SJSA1 (cell line): ENCODE measurements around the gene VAT1L. TPM values are rescaled to one million over a fixed set of nuclear protein-coding genes. Genes with fewer than 3 reads are reported as not detected.

ENCODE experiments used
- DNase-seq, 2 experiments: peaks; one replicate each; pipeline ENCODE4 v3.0.0-alpha.2; 2015 to 2020; ENCODE audit warnings: low spot score in 2 of 2, low read depth in 1 of 2
- H3K27ac ChIP-seq: fragments of 250-450 bp; sonication (Bioruptor Pico); 2 replicates; pipeline ENCODE4 v1.5.1; 2020; ENCODE audit warnings: mild to moderate bottlenecking, moderate library complexity
- H3K27me3 ChIP-seq: fragments of 250-450 bp; sonication (Bioruptor Pico); replicated peaks from 2 replicates; pipeline ENCODE4 v1.5.1; 2020; ENCODE audit warnings: mild to moderate bottlenecking, moderate library complexity
- H3K36me3 ChIP-seq: fragments of 250-450 bp; sonication (Bioruptor Pico); 2 replicates; pipeline ENCODE4 v1.5.1; 2020; ENCODE audit warnings: mild to moderate bottlenecking
- H3K4me1 ChIP-seq: fragments of 250-450 bp; sonication (Bioruptor Pico); replicated peaks from 2 replicates; pipeline ENCODE4 v1.6.1; 2021; ENCODE audit warnings: mild to moderate bottlenecking
- H3K4me3 ChIP-seq: fragments of 250-450 bp; sonication (Bioruptor Pico); 2 replicates; pipeline ENCODE4 v1.5.1; 2020; ENCODE audit warnings: mild to moderate bottlenecking
- H3K9me3 ChIP-seq: fragments of 250-450 bp; sonication (Bioruptor Pico); replicated peaks from 2 replicates; pipeline ENCODE4 v1.5.1; 2020; ENCODE audit warnings: mild to moderate bottlenecking
- total RNA-seq: library from RNA; depleted of rRNA; stranded (reverse); fragments of >200 nt; shearing (Covaris generic); gene quantifications from 2 replicates; pipeline ENCODE4 v1.2.3, GENCODE V29; 2014

The VAT1L gene
- total RNA-seq, 1 experiment from 2014 or later: 0.24 TPM

- no peak for DNase-seq
- H3K27me3 ChIP-seq: no peaks in the 10 kb centered on the region
- no peaks in the 10 kb centered on the region for H3K36me3 ChIP-seq
- no peak overlapping the region for H3K27ac ChIP-seq
- no peak overlapping the region for H3K4me3 ChIP-seq
- no peaks in the 10 kb centered on the region for H3K4me1 ChIP-seq
- H3K9me3 ChIP-seq: no peaks in the 10 kb centered on the region; the same call in 1 of the 2 replicates
Observed at GRCh38 chr16:77762262-77762661, 26.1 kb upstream of the VAT1L start.

GRCh38 chr16:77763994-77764393 is 24.4 kb upstream of the VAT1L start:
- no peak for DNase-seq
- Histone ChIP-seq H3K27me3 (no peaks in the 10 kb centered on the region), H3K4me3 (no peak overlapping the region), H3K36me3 (no peaks in the 10 kb centered on the region), H3K4me1 (no peaks in the 10 kb centered on the region), H3K9me3 (no peaks in the 10 kb centered on the region; the same call in 1 of the 2 replicates), H3K27ac (no peak overlapping the region)

- Histone ChIP-seq H3K4me3 (no peak overlapping the region), H3K27me3 (no peaks in the 10 kb centered on the region), H3K9me3 (no peaks in the 10 kb centered on the region; the same call in 1 of the 2 replicates), H3K27ac (no peak overlapping the region), H3K4me1 (no peaks in the 10 kb centered on the region), H3K36me3 (no peaks in the 10 kb centered on the region)
- no peak for DNase-seq
Observed at GRCh38 chr16:77767211-77767610, 21.2 kb upstream of the VAT1L start.

- Histone ChIP-seq H3K27ac (no peak overlapping the region), H3K4me1 (no peaks in the 10 kb centered on the region), H3K4me3 (no peak overlapping the region), H3K27me3 (no peaks in the 10 kb centered on the region), H3K9me3 (no peaks in the 10 kb centered on the region; the same call in 1 of the 2 replicates), H3K36me3 (no peaks in the 10 kb centered on the region)
- DNase-seq: no peak
Observed at GRCh38 chr16:77767826-77768225, 20.5 kb upstream of the VAT1L start.

- H3K4me1 ChIP-seq: peaks cover 22% of the 10 kb centered on the region
Observed at GRCh38 chr16:77775911-77776909, 12.2 kb upstream of the VAT1L start.

GRCh38 chr16:77777745-77778144 is 10.6 kb upstream of the VAT1L start:
- H3K4me1 ChIP-seq: peaks cover 23% of the 10 kb centered on the region
- no peak overlapping the region for H3K27ac ChIP-seq
- no peaks in the 10 kb centered on the region for H3K9me3 ChIP-seq
- no peak for DNase-seq
- no peaks in the 10 kb centered on the region for H3K36me3 ChIP-seq
- no peaks in the 10 kb centered on the region for H3K27me3 ChIP-seq
- no peak overlapping the region for H3K4me3 ChIP-seq

More at GRCh38 chr16:77775911-77776909, 12.2 kb upstream of the VAT1L start:
- no peaks in the 10 kb centered on the region for H3K36me3 ChIP-seq
- H3K9me3 ChIP-seq: no peaks in the 10 kb centered on the region
- H3K27me3 ChIP-seq: no peaks in the 10 kb centered on the region
- DNase-seq: peak in 1 of 2 experiments; percentile 45
- H3K27ac ChIP-seq: no peak overlapping the region
- H3K4me3 ChIP-seq: no peak overlapping the region

- no peaks in the 10 kb centered on the region for H3K9me3 ChIP-seq
- no peaks in the 10 kb centered on the region for H3K27me3 ChIP-seq
- H3K4me3 ChIP-seq: no peak overlapping the region
- peak; percentile 85 to 95 for DNase-seq
- peak overlapping the region; percentile 66 for H3K27ac ChIP-seq
- H3K4me1 ChIP-seq: peaks cover 23% of the 10 kb centered on the region
- no peaks in the 10 kb centered on the region for H3K36me3 ChIP-seq
Observed at GRCh38 chr16:77780378-77780837, 8.0 kb upstream of the VAT1L start.

GRCh38 chr16:77781091-77781490 is 7.3 kb upstream of the VAT1L start:
- Histone ChIP-seq H3K4me1 (peaks cover 19% of the 10 kb centered on the region), H3K9me3 (no peaks in the 10 kb centered on the region), H3K4me3 (no peak overlapping the region), H3K27me3 (peaks cover 4% of the 10 kb centered on the region; the same call in 1 of the 2 replicates), H3K27ac (peak overlapping the region; percentile 40), H3K36me3 (no peaks in the 10 kb centered on the region)
- DNase-seq: peak in 1 of 2 experiments; percentile 12

GRCh38 chr16:77782694-77783093 is 5.7 kb upstream of the VAT1L start:
- Histone ChIP-seq H3K36me3 (no peaks in the 10 kb centered on the region), H3K27ac (no peak overlapping the region), H3K4me1 (peaks cover 18% of the 10 kb centered on the region), H3K4me3 (no peak overlapping the region), H3K9me3 (no peaks in the 10 kb centered on the region), H3K27me3 (peaks cover 15% of the 10 kb centered on the region)
- no peak for DNase-seq

- H3K9me3 ChIP-seq: no peaks in the 10 kb centered on the region
- peaks cover 27% of the 10 kb centered on the region for H3K4me1 ChIP-seq
- no peak overlapping the region for H3K27ac ChIP-seq
- no peaks in the 10 kb centered on the region for H3K36me3 ChIP-seq
- DNase-seq: no peak
- H3K4me3 ChIP-seq: no peak overlapping the region
- peaks cover 35% of the 10 kb centered on the region for H3K27me3 ChIP-seq
Observed at GRCh38 chr16:77784441-77785372, 3.7 kb upstream of the VAT1L start.

- Histone ChIP-seq H3K9me3 (no peaks in the 10 kb centered on the region), H3K27me3 (peaks cover 41% of the 10 kb centered on the region), H3K4me3 (no peak overlapping the region), H3K27ac (no peak overlapping the region), H3K36me3 (no peaks in the 10 kb centered on the region), H3K4me1 (peaks cover 21% of the 10 kb centered on the region)
- no peak for DNase-seq
Observed at GRCh38 chr16:77785373-77785764, 3.0 kb upstream of the VAT1L start.

- Histone ChIP-seq H3K9me3 (no peaks in the 10 kb centered on the region), H3K27ac (no peak overlapping the region), H3K4me1 (peaks cover 12% of the 10 kb centered on the region), H3K27me3 (peaks cover 44% of the 10 kb centered on the region), H3K36me3 (no peaks in the 10 kb centered on the region), H3K4me3 (no peak overlapping the region)
- DNase-seq: no peak
Observed at GRCh38 chr16:77786186-77786847, 2.0 kb upstream of the VAT1L start.

- Histone ChIP-seq H3K4me1 (peaks cover 12% of the 10 kb centered on the region), H3K36me3 (no peaks in the 10 kb centered on the region), H3K27me3 (peaks cover 44% of the 10 kb centered on the region), H3K9me3 (no peaks in the 10 kb centered on the region), H3K4me3 (no peak overlapping the region), H3K27ac (no peak overlapping the region)
- DNase-seq: no peak
Observed at GRCh38 chr16:77787452-77787851, 912 bp upstream of the VAT1L start.
